ENCODE results near the gene PRR3.

Gene PRR3

GRCh38 chr6:30541515-30542403, 15.3 kb upstream of the PRR3 start:
- peaks cover 4% of the 10 kb centered on the region for H3F3A ChIP-seq (ENCODE audit: control insufficient read depth, insufficient read depth)
- 0 out of 2 replicates have a peak overlapping the region, but pooled peaks have one; percentile 2 for H3K27ac ChIP-seq (ENCODE audit: low read depth, low read length)
- H3K27me3 ChIP-seq (ENCODE audit: control insufficient read depth, low read length): no peaks in the 10 kb centered on the region
- H3K36me3 ChIP-seq (ENCODE audit: control insufficient read depth, low read length): peaks cover 19% of the 10 kb centered on the region
- H3K79me2 ChIP-seq (ENCODE audit: control insufficient read depth, low read length): no peaks in the 10 kb centered on the region
- peak overlapping the region; percentile 61 for H3K4me3 ChIP-seq (ENCODE audit: low read length)
- no peaks in the 10 kb centered on the region for H3K9me2 ChIP-seq (replicated peaks; ENCODE audit: control insufficient read depth, low read length)
- TF ChIP-seq EZH2phosphoT487 (IDR thresholded peaks at IDR 0.05; ENCODE audit: borderline replicate concordance, low read length): no peak
- TF ChIP-seq CTCF (IDR thresholded peaks at IDR 0.05; ENCODE audit: low read depth, low read length, poor library complexity, severe bottlenecking): peak; percentile 94
- H3K9me3 ChIP-seq (ENCODE audit: control insufficient read depth, insufficient read depth, low read length): no peaks in the 10 kb centered on the region
- peak overlapping the region; percentile 80 for H3K4me2 ChIP-seq (ENCODE audit: low read length)
- no peaks in the 10 kb centered on the region for H4K20me1 ChIP-seq (ENCODE audit: control insufficient read depth, insufficient read depth, low read depth, low read length)
- peaks cover 21% of the 10 kb centered on the region for H3K4me1 ChIP-seq (ENCODE audit: control insufficient read depth, low read length)

GRCh38 chr6:30542404-30542725, 14.7 kb upstream of the PRR3 start:
- peak overlapping the region; percentile 80 for H3K4me2 ChIP-seq (ENCODE audit: low read length)
- peaks cover 21% of the 10 kb centered on the region for H3K4me1 ChIP-seq (ENCODE audit: control insufficient read depth, low read length)
- no peaks in the 10 kb centered on the region for H3K79me2 ChIP-seq (ENCODE audit: control insufficient read depth, low read length)
- H3K27me3 ChIP-seq (ENCODE audit: control insufficient read depth, low read length): no peaks in the 10 kb centered on the region
- TF ChIP-seq CTCF (IDR thresholded peaks at IDR 0.05; ENCODE audit: low read depth, low read length, poor library complexity, severe bottlenecking): no peak
- no peaks in the 10 kb centered on the region for H4K20me1 ChIP-seq (ENCODE audit: control insufficient read depth, insufficient read depth, low read depth, low read length)
- H3K9me2 ChIP-seq (replicated peaks; ENCODE audit: control insufficient read depth, low read length): no peaks in the 10 kb centered on the region
- peak overlapping the region; percentile 61 for H3K4me3 ChIP-seq (ENCODE audit: low read length)
- H3K36me3 ChIP-seq (ENCODE audit: control insufficient read depth, low read length): peaks cover 24% of the 10 kb centered on the region
- H3F3A ChIP-seq (ENCODE audit: control insufficient read depth, insufficient read depth): peaks cover 4% of the 10 kb centered on the region
- H3K9me3 ChIP-seq (ENCODE audit: control insufficient read depth, insufficient read depth, low read length): no peaks in the 10 kb centered on the region
- 0 out of 2 replicates have a peak overlapping the region, but pooled peaks have one; percentile 2 for H3K27ac ChIP-seq (ENCODE audit: low read depth, low read length)

- Histone ChIP-seq H3K9me3 (ENCODE audit: control insufficient read depth, insufficient read depth, low read length) (no peaks in the 10 kb centered on the region), H3F3A (ENCODE audit: control insufficient read depth, insufficient read depth) (peaks cover 4% of the 10 kb centered on the region), H3K4me2 (ENCODE audit: low read length) (peak overlapping the region; percentile 80), H4K20me1 (ENCODE audit: control insufficient read depth, insufficient read depth, low read depth, low read length) (no peaks in the 10 kb centered on the region), H3K36me3 (ENCODE audit: control insufficient read depth, low read length) (peaks cover 27% of the 10 kb centered on the region), H3K9me2 (replicated peaks; ENCODE audit: control insufficient read depth, low read length) (no peaks in the 10 kb centered on the region), H3K79me2 (ENCODE audit: control insufficient read depth, low read length) (no peaks in the 10 kb centered on the region), H3K27ac (ENCODE audit: low read depth, low read length) (no peak overlapping the region), H3K4me3 (ENCODE audit: low read length) (peak overlapping the region; percentile 61; the same call in 1 of the 2 replicates), H3K4me1 (ENCODE audit: control insufficient read depth, low read length) (peaks cover 21% of the 10 kb centered on the region), H3K27me3 (ENCODE audit: control insufficient read depth, low read length) (no peaks in the 10 kb centered on the region)
- TF ChIP-seq CTCF (IDR thresholded peaks at IDR 0.05; ENCODE audit: low read depth, low read length, poor library complexity, severe bottlenecking): no peak
- no peak for TF ChIP-seq EZH2phosphoT487 (IDR thresholded peaks at IDR 0.05; ENCODE audit: borderline replicate concordance, low read length)
Measured at GRCh38 chr6:30542915-30543314, 14.2 kb upstream of the PRR3 start.
